Ammon's horn (tissue), 1 donor: ENCODE measurements around the gene LRRC75A.
"Not testable (repeated sequence)": the region's sequence is repeated elsewhere in the genome, so short reads cannot be mapped to it uniquely, and the experiment has no call there.

Source experiments
- DNase-seq: peaks from one replicate; pipeline ENCODE4 v3.0.0-alpha.2; 2016; ENCODE audit warnings: low spot score

Gene LRRC75A

GRCh38 chr17:16432017-16432416 lies 60.0 kb downstream of the LRRC75A start:
- DNase-seq = no peak

- no peak for DNase-seq
Measured at GRCh38 chr17:16430650-16431049, 61.3 kb downstream of the LRRC75A start.

GRCh38 chr17:16429083-16429482 lies 62.9 kb downstream of the LRRC75A start:
- DNase-seq = no peak

DNA sequence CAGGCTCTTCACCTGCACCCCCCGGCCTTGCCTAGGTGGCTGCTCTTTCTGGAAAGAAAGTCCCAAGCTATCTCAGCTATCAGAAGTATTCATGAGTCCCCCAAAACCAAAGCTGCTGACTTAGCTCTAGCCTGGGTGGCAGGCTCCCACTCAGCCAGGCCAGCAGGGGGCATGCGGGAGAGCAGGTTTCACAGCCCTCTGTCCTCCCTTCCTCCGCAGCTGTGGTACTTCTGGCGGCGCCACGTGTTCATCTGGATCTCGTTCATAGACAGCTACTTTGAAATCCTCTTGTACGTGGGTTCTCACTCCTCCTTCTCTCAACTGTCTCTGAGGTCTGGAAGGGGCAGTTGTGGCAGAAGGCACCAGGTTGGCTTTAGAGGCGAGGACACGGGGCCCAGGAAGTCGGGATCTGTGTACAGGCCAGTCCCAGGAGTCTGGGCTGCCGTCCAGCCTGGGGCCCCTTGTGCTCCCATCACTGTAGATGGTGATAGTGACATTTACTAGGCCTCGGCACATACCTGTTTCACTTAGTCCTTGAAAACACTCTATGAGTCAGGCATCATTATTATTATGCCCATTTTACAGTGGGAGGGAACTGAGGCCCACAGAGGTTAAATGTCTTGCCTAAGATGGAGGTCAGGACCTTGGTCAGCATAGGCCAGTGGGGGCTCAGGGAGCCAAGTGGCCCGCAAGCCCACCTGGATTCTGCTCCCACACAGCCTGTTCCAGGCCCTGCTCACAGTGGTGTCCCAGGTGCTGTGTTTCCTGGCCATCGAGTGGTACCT lies 63.7 kb downstream of the LRRC75A start:
- peak; percentile 72 for DNase-seq

- DNase-seq = no peak
Measured at GRCh38 chr17:16427020-16427419, 65.0 kb downstream of the LRRC75A start.

- DNase-seq = no peak
Measured at GRCh38 chr17:16425698-16426659, 66.0 kb downstream of the LRRC75A start.

- no peak for DNase-seq
Measured at GRCh38 chr17:16425202-16425601, 66.8 kb downstream of the LRRC75A start.

DNA sequence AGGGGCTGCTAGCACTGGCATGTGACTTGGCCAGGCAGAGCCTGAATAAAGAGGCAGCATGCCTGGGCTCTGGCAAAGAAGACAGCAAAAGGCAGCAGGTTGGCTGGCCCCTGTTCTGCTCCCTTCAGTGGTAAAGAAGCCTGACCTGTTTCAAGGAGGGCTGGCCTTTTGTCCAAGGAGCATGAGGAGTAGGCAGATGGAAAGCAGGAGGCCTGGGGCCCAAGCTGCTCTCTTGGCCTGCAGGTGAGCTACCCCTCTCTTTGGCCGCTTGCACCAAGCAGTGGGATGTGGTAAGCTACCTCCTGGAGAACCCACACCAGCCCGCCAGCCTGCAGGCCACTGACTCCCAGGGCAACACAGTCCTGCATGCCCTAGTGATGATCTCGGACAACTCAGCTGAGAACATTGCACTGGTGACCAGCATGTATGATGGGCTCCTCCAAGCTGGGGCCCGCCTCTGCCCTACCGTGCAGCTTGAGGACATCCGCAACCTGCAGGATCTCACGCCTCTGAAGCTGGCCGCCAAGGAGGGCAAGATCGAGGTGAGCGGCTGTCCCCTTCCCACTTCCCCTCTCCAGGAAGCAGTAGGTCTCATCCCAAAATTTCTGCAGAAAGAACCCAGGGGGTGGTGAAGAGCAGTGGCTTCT lies 68.6 kb downstream of the LRRC75A start:
- no peak for DNase-seq

DNA sequence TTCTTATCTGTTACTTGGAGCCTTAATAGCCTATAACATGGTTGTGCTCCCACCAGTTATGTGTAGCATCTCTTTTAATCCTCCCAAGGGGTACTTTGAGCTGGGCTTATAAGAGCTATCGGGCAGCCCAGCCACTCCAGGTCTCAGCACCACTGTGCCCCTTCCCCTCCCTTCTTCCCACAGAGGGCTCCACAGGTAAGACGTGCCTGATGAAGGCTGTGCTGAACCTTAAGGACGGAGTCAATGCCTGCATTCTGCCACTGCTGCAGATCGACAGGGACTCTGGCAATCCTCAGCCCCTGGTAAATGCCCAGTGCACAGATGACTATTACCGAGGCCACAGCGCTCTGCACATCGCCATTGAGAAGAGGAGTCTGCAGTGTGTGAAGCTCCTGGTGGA lies 69.6 kb downstream of the LRRC75A start:
- DNase-seq = no peak

- DNase-seq = no peak
Measured at GRCh38 chr17:16419929-16420271, 72.1 kb downstream of the LRRC75A start.

- no peak for DNase-seq
Measured at GRCh38 chr17:16419074-16419928, 72.7 kb downstream of the LRRC75A start.

GRCh38 chr17:16418685-16419068 lies 73.3 kb downstream of the LRRC75A start:
- DNase-seq = no peak

DNA sequence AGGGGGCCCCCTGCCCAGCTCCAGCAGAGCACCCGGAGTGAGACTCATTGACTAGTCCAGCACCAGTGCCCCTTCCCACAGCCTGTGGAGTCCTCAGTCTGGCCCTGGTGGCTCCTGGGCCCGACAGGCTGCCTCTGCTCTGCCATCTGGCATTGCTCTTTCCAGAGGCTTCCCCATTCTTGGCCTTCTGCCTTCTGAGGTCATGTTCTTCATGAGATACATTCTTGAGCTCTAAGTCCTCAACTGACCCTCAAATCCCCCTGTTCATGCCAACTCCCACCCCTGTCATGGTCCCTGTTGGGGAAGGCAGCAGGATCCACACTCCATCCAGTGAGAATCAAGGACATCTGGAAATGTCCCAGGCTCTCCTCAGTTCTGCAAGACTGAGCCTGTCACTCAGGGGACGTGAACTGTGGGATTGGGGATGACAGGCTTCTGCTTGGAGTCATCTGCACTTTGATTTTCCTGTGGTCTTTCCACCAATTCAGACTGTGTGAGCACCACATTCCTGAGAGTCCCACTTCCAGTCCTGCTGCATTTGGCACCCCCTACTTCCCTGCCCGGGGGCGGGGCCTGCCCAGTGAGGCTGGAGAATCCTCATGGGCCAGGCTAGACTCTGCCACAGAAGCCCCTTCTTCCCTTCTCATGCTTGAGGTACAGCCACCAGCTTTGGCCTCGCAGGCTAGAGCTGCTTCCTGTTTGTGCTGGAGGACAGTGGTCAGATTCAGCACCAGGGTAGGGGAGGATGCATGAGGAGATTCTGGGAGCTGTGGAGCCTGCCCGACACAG lies 73.9 kb downstream of the LRRC75A start:
- no peak for DNase-seq

DNA sequence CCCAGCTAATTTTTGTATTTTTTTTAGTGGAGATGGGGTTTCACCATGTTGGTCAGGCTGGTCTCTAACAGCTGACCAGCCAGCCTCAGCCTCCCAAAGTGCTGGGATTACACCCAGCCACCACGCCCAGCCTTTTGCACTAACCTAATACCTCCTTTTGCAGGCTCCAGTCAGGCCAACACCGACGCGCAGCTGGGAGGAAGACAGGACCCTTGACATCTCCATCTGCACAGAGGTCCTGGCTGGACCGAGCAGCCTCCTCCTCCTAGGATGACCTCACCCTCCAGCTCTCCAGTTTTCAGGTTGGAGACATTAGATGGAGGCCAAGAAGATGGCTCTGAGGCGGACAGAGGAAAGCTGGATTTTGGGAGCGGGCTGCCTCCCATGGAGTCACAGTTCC lies 74.6 kb downstream of the LRRC75A start:
- no peak for DNase-seq

GRCh38 chr17:16415031-16415924 lies 76.7 kb downstream of the LRRC75A start, which contains the start of gene TRPV2:
Gene TRPV2, plus strand, starts transcription at chr17:16415571. Its CDS starts 2,098 bp downstream, at chr17:16417669.
- no peak for DNase-seq

- DNase-seq = peak; percentile 76
Measured at GRCh38 chr17:16407911-16408588, 83.9 kb downstream of the LRRC75A start.

DNA sequence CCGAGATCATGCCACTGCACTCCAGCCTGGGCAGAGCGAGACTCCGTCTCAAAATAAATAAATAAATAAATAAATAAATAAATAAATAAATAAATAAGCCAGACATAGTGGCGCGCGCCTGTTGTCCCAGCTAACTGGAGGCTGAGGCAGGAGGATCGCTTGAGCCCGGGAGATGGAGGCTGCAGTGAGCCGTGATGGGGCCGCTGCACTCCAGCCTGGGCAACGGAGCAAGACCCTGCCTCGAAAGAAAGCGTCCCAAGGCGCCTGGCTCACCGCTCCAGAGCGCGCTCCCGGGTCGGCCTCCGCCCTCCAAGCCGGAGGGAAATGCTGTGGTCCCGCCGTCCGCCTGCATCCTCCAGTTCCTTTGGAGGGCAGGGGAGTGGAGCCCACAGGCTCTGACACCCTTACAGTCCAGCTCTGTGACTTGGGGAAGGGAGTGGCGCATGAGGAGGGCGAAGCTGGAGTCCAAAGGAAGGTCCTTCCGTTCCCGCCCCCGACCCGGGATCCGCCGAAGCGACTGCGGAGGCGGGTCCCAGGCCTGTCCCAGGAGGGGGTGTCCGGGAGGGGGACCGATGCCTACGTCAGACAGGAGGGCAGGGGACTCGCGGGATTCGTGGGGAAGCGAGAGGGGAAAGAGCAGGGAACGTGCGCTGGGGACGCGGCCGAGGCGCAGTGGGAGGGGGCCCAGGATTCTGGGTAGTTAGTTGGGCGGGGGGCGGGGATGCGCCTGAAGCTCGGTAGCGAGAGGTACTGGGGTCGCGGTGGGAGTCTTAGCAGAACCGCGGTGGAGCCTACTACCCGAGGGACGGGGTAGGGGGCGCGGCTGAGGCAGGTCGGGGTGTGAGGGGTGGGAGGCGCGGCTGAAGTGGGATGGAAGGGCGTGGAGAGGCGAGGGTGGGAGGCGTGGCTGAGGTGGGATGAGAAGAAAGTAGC lies 85.0 kb downstream of the LRRC75A start:
- DNase-seq = no peak

- DNase-seq = not testable (repeated sequence)
Measured at GRCh38 chr17:16403847-16404246, 88.1 kb downstream of the LRRC75A start.
